Uterus (tissue), 4 donors: ENCODE results near the gene CLASRP. TPM values are rescaled to one million over a fixed set of nuclear protein-coding genes. Genes with fewer than 3 reads are reported as not detected.

Experiments used
- DNase-seq, 2 donors: peaks; one replicate each; pipeline ENCODE4 v3.0.0-alpha.2; 2019 to 2020
- H3K27ac ChIP-seq, 2 donors: fragments of 200-600 bp; sonication (generic); 1 replicate in 1 of 2; 2 replicates in 1 of 2; pipeline ENCODE4 v1.5.1; 2016 to 2018
- H3K27me3 ChIP-seq, 2 donors: fragments of 200-600 bp; sonication (generic); one replicate each; pipeline ENCODE4 v1.5.1; 2018 to 2019; ENCODE audit warnings: control low read depth in 1 of 2
- H3K36me3 ChIP-seq, 2 donors: fragments of 200-600 bp; sonication (generic); one replicate each; pipeline ENCODE4 v1.5.1; 2019; ENCODE audit warnings: control low read depth in 1 of 2
- H3K4me1 ChIP-seq, 2 donors: fragments of 200-600 bp; sonication (generic); one replicate each; pipeline ENCODE4 v1.5.1; 2018 to 2019; ENCODE audit warnings: control low read depth in 1 of 2
- H3K4me3 ChIP-seq, 2 donors: fragments of 200-600 bp; sonication (generic); 1 replicate in 1 of 2; 2 replicates in 1 of 2; pipeline ENCODE4 v1.5.1; 2018 to 2019; ENCODE audit warnings: mild to moderate bottlenecking in 1 of 2
- H3K9me3 ChIP-seq, 2 donors: fragments of 200-600 bp; sonication (generic); one replicate each; pipeline ENCODE4 v1.5.1; 2019; ENCODE audit warnings: control low read depth in 1 of 2
- CTCF ChIP-seq, 4 experiments: fragments of 200-600 bp in 2 of 4; fragments of 450-650 bp in 2 of 4; sonication (generic) in 2 of 4; IDR thresholded peaks; one replicate each; pipeline ENCODE4 v1.5.1; 2016 to 2019; ENCODE audit warnings: antibody characterized with exemption in 4 of 4, mild to moderate bottlenecking in 2 of 4, moderate library complexity in 1 of 4
- POLR2A ChIP-seq, 2 donors: fragments of 450-650 bp; IDR thresholded peaks; one replicate each; pipeline ENCODE4 v1.6.1; 2016; ENCODE audit warnings: antibody characterized with exemption in 2 of 2, mild to moderate bottlenecking in 1 of 2, moderate library complexity in 1 of 2
- intact Hi-C: fragments of 100-400 bp; cut with DNase I; formaldehyde crosslinking; loops from one replicate; pipeline ENCODE4 v1.15.1; 2023; ENCODE audit warnings: low total_unique reads
- total RNA-seq, 4 donors: library from RNA; depleted of rRNA in 3 of 4; stranded (reverse); fragments of >200 nt in 3 of 4; gene quantifications; one replicate each; pipeline versions ENCODE4 v1.1.0 to v1.2.4, GENCODE V29; 2014 to 2023
- donor health status: DM: yes; HTN: yes; CAD: no.

CLASRP gene
- total RNA-seq, 4 donors from 2014 or later, result 36.6 to 107 (median 73.9) TPM

- intact Hi-C loops, result no loop called here
- Histone ChIP-seq H3K36me3 (no peaks in the 10 kb centered on the region), H3K4me1 (no peaks in the 10 kb centered on the region)
These were observed 25.3 kb downstream of the CLASRP start for GRCh38 chr19:45063851-45064801.

GRCh38 chr19:45066921-45067661 is 28.2 kb downstream of the CLASRP start:
- intact Hi-C loops, result no loop called here
- Histone ChIP-seq H3K27ac (no peak overlapping the region), H3K27me3 (no peaks in the 10 kb centered on the region), H3K9me3 (no peaks in the 10 kb centered on the region), H3K4me3 (no peak overlapping the region), H3K4me1 (no peaks in the 10 kb centered on the region), H3K36me3 (no peaks in the 10 kb centered on the region)
- TF ChIP-seq POLR2A (IDR thresholded peaks at IDR 0.05) (no peak), CTCF (IDR thresholded peaks at IDR 0.05) (no peak)
- DNase-seq, result no peak

More at GRCh38 chr19:45063851-45064801, 25.3 kb downstream of the CLASRP start:
- no peaks in the 10 kb centered on the region for H3K9me3 ChIP-seq
- DNase-seq, result no peak
- H3K4me3 ChIP-seq, result no peak overlapping the region
- H3K27ac ChIP-seq, result no peak overlapping the region
- H3K27me3 ChIP-seq, result no peaks in the 10 kb centered on the region
- TF ChIP-seq POLR2A (IDR thresholded peaks at IDR 0.05), result no peak
- TF ChIP-seq CTCF (IDR thresholded peaks at IDR 0.05), result no peak

GRCh38 chr19:45068041-45068440 is 29.2 kb downstream of the CLASRP start:
- TF ChIP-seq POLR2A (IDR thresholded peaks at IDR 0.05) (no peak), CTCF (IDR thresholded peaks at IDR 0.05) (no peak)
- no peaks in the 10 kb centered on the region for H3K4me1 ChIP-seq
- no peaks in the 10 kb centered on the region for H3K9me3 ChIP-seq
- H3K36me3 ChIP-seq, result no peaks in the 10 kb centered on the region
- H3K4me3 ChIP-seq, result no peak overlapping the region
- H3K27ac ChIP-seq, result no peak overlapping the region
- intact Hi-C loops, result no loop called here
- no peak for DNase-seq
- H3K27me3 ChIP-seq, result no peaks in the 10 kb centered on the region

- no peak overlapping the region for H3K4me3 ChIP-seq
- TF ChIP-seq CTCF (IDR thresholded peaks at IDR 0.05), result no peak
- no peak for TF ChIP-seq POLR2A (IDR thresholded peaks at IDR 0.05)
- H3K9me3 ChIP-seq, result no peaks in the 10 kb centered on the region
- no peaks in the 10 kb centered on the region for H3K36me3 ChIP-seq
- no peak for DNase-seq
- H3K27ac ChIP-seq, result no peak overlapping the region
- H3K4me1 ChIP-seq, result no peaks in the 10 kb centered on the region
- intact Hi-C loops, result no loop called here
- H3K27me3 ChIP-seq, result no peaks in the 10 kb centered on the region
These were observed 30.2 kb downstream of the CLASRP start for GRCh38 chr19:45069056-45069455.

GRCh38 chr19:45070214-45070613 is 31.4 kb downstream of the CLASRP start:
- Histone ChIP-seq H3K36me3 (no peaks in the 10 kb centered on the region), H3K27me3 (no peaks in the 10 kb centered on the region), H3K4me3 (no peak overlapping the region), H3K4me1 (no peaks in the 10 kb centered on the region), H3K27ac (no peak overlapping the region), H3K9me3 (no peaks in the 10 kb centered on the region)
- TF ChIP-seq CTCF (IDR thresholded peaks at IDR 0.05), result no peak
- no peak for TF ChIP-seq POLR2A (IDR thresholded peaks at IDR 0.05)
- intact Hi-C loops, result no loop called here
- DNase-seq, result no peak
